HCT116 (cell line): Measurements from ENCODE around the gene CALD1.

ENCODE experiments used
- CTCF ChIP-seq, 3 experiments: fragments of 200-600 bp in 1 of 3; sonication (generic) in 1 of 3; IDR thresholded peaks in 2 of 3; conservative IDR thresholded peaks in 1 of 3; 2 replicates each; pipeline ENCODE4 v1.5.1; 2012 to 2017; ENCODE audit warnings: low read depth in 2 of 3, low read length in 2 of 3, antibody characterized with exemption in 1 of 3, borderline replicate concordance in 1 of 3, control low read depth in 1 of 3, mild to moderate bottlenecking in 1 of 3, mixed read lengths in 1 of 3, mixed run types in 1 of 3, moderate library complexity in 1 of 3; ENCODE audit not compliant: insufficient read depth in 1 of 3
- POLR2AphosphoS5 ChIP-seq: IDR thresholded peaks from 2 replicates; pipeline ENCODE4 v1.6.1; 2011; ENCODE audit warnings: mild to moderate bottlenecking, low read depth, low read length, moderate library complexity

GRCh38 chr7:134882481-134882880 lies 103.0 kb downstream of the CALD1 start:
- TF ChIP-seq CTCF (IDR thresholded peaks at IDR 0.05 in 2 of 3, conservative IDR thresholded peaks at IDR 0.05 in 1 of 3; ENCODE audit: borderline replicate concordance in 1 of 3, insufficient read depth in 1 of 3, low read depth in 2 of 3, low read length in 2 of 3) (no peak), POLR2AphosphoS5 (no peak)
